ENCODE results near the gene CADM4.

GRCh38 chr19:43649514-43649913 is 9.9 kb upstream of the CADM4 start:
- no peak for TF ChIP-seq EZH2phosphoT487 (IDR thresholded peaks at IDR 0.05; ENCODE audit: borderline replicate concordance)
- TF ChIP-seq CTCF (IDR thresholded peaks at IDR 0.05 in 2 of 3, conservative IDR thresholded peaks at IDR 0.05 in 1 of 3; ENCODE audit: borderline replicate concordance in 1 of 3, insufficient read depth in 1 of 3, low read depth in 2 of 3, low read length in 2 of 3): no peak
- no peak for TF ChIP-seq SIN3A (IDR thresholded peaks at IDR 0.05; ENCODE audit: low read depth)
- TF ChIP-seq EZH2 (IDR thresholded peaks at IDR 0.05): no peak
- no peak for TF ChIP-seq ELF1 (IDR thresholded peaks at IDR 0.05; ENCODE audit: borderline replicate concordance, low read depth)
- no peak for TF ChIP-seq POLR2A (IDR thresholded peaks at IDR 0.05; ENCODE audit: borderline replicate concordance, extremely low read depth, insufficient read depth, insufficient read length)
- TF ChIP-seq MAX (IDR thresholded peaks at IDR 0.05): no peak
- no peak for TF ChIP-seq JUND (IDR thresholded peaks at IDR 0.05)
